ACC112 (cell line): Measurements from ENCODE around the gene CRK.
"Not testable (repeated sequence)": the region's sequence is repeated elsewhere in the genome, so short reads cannot be mapped to it uniquely, and the experiment has no call there.

Source experiments
- H2AFZ ChIP-seq: fragments of 200-600 bp; sonication (generic); one replicate; pipeline ENCODE4 v1.6.0; 2017; ENCODE audit warnings: antibody characterized with exemption, low read length; ENCODE audit not compliant: unreplicated experiment
- H3K27ac ChIP-seq: fragments of 200-600 bp; sonication (generic); 2 replicates; pipeline ENCODE4 v1.5.1; 2014; ENCODE audit warnings: low read depth, mild to moderate bottlenecking, antibody characterized with exemption, low read length, moderate library complexity
- H3K27me3 ChIP-seq: fragments of 200-600 bp; sonication (generic); 2 replicates; pipeline ENCODE4 v1.6.1; 2014; ENCODE audit warnings: mild to moderate bottlenecking, antibody characterized with exemption, low read length, moderate library complexity, mixed read lengths; ENCODE audit not compliant: insufficient read depth
- H3K36me3 ChIP-seq: fragments of 200-600 bp; sonication (generic); 2 replicates; pipeline ENCODE4 v1.6.1; 2016; ENCODE audit warnings: mild to moderate bottlenecking, antibody characterized with exemption, low read length, moderate library complexity, mixed read lengths; ENCODE audit not compliant: insufficient read depth
- H3K4me1 ChIP-seq: fragments of 200-600 bp; sonication (generic); one replicate; pipeline ENCODE4 v1.6.1; 2016; ENCODE audit warnings: low read length, mixed read lengths; ENCODE audit not compliant: insufficient read depth, unreplicated experiment, control insufficient read depth
- H3K4me3 ChIP-seq: fragments of 200-600 bp; sonication (generic); 2 replicates; pipeline ENCODE4 v1.5.1; 2014; ENCODE audit warnings: mild to moderate bottlenecking, low read depth, low read length
- H3K79me2 ChIP-seq: fragments of 200-600 bp; sonication (generic); one replicate; pipeline ENCODE4 v1.6.0; 2016; ENCODE audit warnings: low read length; ENCODE audit not compliant: control insufficient read depth, unreplicated experiment, insufficient read depth

CRK gene

DNA sequence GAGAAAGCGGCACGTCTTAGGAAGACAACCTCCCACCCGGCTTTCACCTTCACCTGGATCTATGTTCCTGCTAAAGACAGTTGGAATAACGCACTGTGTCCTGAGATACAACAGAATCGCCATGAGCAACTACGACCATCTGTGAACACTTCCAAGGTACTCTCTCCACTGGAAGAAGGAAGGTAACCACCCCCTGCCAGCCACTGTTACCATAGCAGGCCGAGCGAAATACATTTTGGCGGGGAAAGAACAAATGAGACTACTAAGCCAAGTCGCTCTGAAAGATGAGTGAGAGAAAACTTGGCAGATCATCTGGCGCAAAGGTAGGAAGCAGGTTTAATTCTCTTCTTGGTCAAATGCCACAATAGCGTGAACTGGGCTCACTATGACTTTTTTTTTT is 9.8 kb downstream of the CRK start:
- H3K27ac ChIP-seq = no peak overlapping the region
- no peak overlapping the region for H3K4me3 ChIP-seq
- peaks cover 89% of the 10 kb centered on the region for H3K79me2 ChIP-seq
- no peak overlapping the region for H2AFZ ChIP-seq
- peaks cover 13% of the 10 kb centered on the region for H3K36me3 ChIP-seq
- no peaks in the 10 kb centered on the region for H3K27me3 ChIP-seq
- peaks cover 3% of the 10 kb centered on the region for H3K4me1 ChIP-seq

DNA sequence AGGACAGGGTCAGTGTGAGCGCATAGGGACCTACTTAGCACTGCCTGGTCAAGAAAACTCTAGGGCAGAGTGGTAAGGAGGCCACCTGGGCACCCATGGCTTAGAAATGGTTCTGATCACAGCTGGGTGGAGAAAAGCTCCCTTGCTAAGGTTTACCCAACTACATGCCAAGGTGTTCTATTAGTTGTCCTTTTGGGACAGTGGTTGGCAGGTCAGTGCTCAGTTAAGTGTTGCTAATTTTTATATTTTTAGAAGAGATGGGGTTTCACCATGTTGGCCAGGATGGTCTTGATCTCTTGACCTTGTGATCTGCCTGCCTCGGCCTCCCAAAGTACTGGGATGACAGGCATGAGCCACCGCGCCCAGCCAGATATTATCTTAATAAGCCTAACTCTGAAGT is 10.3 kb downstream of the CRK start:
- H3K4me1 ChIP-seq, H3K27me3 ChIP-seq, H3K27ac ChIP-seq, H3K4me3 ChIP-seq, H2AFZ ChIP-seq: not testable (repeated sequence)
- Histone ChIP-seq H3K79me2 (peaks cover 90% of the 10 kb centered on the region), H3K36me3 (peaks cover 16% of the 10 kb centered on the region)

DNA sequence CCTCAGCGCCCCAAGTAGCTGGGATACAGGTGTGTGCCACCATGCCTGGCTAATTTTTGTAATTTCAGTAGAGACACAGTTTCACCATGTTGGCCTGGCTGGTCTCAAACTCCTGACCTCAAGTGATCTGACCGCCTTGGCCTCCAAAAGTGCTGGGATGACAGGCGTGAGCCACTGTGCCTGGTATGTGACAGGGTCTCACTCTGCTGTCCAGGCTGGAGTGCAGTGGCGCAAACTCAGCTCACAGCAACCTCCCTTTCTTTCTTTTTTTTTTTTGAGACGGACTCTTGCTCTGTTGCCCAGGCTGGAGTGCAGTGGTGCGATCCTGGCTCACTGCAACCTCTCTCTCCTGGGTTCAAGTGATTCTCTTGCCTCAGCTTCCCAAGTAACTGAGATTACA is 13.3 kb downstream of the CRK start:
- peaks cover 88% of the 10 kb centered on the region for H3K79me2 ChIP-seq
- not testable (repeated sequence) for H3K27ac ChIP-seq, H3K4me3 ChIP-seq, H3K27me3 ChIP-seq, H2AFZ ChIP-seq
- H3K4me1 ChIP-seq = peaks cover 20% of the 10 kb centered on the region
- peaks cover 16% of the 10 kb centered on the region for H3K36me3 ChIP-seq

DNA sequence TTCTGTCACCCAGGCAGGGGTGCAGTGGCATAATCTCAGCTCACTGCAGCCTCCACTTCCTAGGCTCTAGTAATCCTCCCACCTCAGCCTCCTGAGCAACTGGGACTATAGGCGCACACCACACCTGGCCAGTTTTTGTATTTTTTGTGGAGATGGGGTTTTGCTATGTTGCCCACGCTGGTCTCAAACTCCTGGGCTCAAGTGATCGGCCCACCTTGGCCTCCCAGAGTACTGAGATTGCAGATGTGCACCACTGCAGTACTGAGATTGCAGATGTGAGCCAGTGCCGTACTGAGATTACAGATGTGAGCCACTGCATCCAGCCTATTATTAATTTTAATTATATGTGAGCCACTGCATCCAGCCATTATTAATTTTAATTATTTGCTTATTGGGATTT is 13.8 kb downstream of the CRK start:
- Histone ChIP-seq H3K4me1 (peaks cover 18% of the 10 kb centered on the region), H3K79me2 (peaks cover 88% of the 10 kb centered on the region)

DNA sequence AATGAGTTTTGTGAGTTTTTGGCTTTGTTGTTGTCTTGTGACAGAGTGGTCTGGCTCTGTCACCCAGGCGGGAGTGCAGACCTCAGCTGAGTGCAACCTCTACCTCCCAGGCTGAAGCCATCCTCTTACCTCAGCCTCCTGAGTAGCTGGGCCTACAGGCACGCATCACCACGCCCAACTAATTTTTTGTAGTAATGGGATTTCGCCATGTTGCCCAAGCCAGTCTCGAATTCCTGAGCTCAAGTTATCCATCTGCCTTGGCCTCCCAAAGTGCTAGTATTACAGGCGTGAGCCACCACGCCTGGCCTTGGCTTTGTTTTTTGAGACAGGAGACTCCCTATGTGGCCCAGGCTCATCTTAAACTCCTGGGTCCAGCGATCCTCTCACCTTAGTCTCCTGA is 15.1 kb downstream of the CRK start:
- H3K4me3 ChIP-seq = no peak overlapping the region

More for the DNA sequence above, 13.8 kb downstream of the CRK start:
- Histone ChIP-seq H3K36me3 (peaks cover 14% of the 10 kb centered on the region), H3K27ac (no peak overlapping the region), H3K27me3 (no peaks in the 10 kb centered on the region), H3K4me3 (no peak overlapping the region), H2AFZ (no peak overlapping the region)

DNA sequence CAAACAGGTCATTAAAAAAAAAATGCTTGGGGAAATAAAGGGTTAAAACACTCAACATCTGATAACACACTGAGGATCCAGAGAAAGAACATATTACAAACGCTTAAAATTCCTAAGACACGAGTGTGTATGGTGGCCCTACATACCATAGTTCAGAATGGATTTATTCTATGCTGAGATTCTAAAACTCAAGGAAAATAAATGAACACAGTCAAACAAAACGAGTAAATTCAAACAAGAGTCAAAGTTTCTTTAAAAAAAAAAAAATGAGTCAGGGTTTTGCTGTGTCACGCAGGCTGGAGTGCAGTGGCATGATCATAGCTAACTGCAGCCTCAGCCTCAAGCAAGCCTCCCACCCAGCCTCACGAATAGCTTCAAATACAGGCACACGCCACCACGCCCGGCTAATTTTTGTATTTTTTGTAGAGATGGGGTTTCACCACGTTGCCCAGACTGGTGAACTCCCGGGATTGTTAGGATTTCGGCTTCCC is 17.4 kb downstream of the CRK start:
- Histone ChIP-seq H3K27ac (peak overlapping the region; percentile 66), H3K4me1 (peaks cover 17% of the 10 kb centered on the region), H3K36me3 (peaks cover 22% of the 10 kb centered on the region), H2AFZ (no peak overlapping the region), H3K27me3 (no peaks in the 10 kb centered on the region), H3K4me3 (no peak overlapping the region), H3K79me2 (peaks cover 89% of the 10 kb centered on the region)

More for the DNA sequence above, 15.1 kb downstream of the CRK start:
- no peak overlapping the region for H3K27ac ChIP-seq
- peaks cover 17% of the 10 kb centered on the region for H3K4me1 ChIP-seq
- peaks cover 89% of the 10 kb centered on the region for H3K79me2 ChIP-seq
- H2AFZ ChIP-seq = no peak overlapping the region
- peaks cover 13% of the 10 kb centered on the region for H3K36me3 ChIP-seq
- H3K27me3 ChIP-seq = no peaks in the 10 kb centered on the region

DNA sequence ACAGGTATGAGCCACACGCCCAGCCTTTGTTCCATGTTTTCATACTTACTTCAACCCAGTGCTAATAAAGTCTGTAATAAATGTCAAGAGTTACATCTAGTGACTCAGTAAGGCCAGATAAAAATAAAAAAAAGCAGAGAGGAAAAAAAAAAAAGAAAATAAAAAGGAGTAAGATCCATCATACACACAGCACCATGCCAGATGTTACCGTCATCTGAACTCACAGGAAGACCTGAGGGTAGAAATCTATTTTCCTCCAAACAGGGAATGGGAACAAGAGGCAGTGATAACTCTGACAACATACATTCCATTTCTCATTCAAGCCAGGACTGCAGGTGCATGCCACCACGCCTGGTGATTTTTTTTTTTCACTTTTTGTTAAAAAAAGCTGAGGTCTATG is 20.7 kb downstream of the CRK start:
- Histone ChIP-seq H3K4me3 (no peak overlapping the region), H3K27me3 (no peaks in the 10 kb centered on the region), H3K79me2 (peaks cover 89% of the 10 kb centered on the region), H3K4me1 (peaks cover 17% of the 10 kb centered on the region), H3K36me3 (peaks cover 28% of the 10 kb centered on the region), H3K27ac (no peak overlapping the region), H2AFZ (no peak overlapping the region)

DNA sequence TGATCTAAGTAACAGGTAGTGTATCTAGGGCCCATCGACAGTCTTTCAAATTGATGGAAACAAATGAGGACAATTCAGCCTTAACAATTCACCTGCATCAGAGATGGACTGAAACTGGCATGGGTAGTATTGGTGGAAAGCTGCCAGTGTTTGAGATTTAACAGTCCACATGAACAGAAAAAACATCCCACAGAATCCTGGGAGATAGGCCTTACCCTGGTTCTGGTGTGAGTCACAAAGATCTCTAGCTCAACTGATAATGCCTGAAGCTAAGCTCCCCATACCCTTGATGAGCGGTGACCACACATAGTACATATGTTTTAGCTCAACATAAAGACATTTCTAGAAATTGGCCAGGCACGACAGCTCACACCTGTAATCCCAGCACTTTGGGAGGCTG is 21.9 kb downstream of the CRK start:
- Histone ChIP-seq H3K4me3 (no peak overlapping the region), H2AFZ (no peak overlapping the region), H3K4me1 (peaks cover 12% of the 10 kb centered on the region), H3K79me2 (peaks cover 86% of the 10 kb centered on the region), H3K36me3 (peaks cover 32% of the 10 kb centered on the region), H3K27me3 (no peaks in the 10 kb centered on the region), H3K27ac (no peak overlapping the region)

DNA sequence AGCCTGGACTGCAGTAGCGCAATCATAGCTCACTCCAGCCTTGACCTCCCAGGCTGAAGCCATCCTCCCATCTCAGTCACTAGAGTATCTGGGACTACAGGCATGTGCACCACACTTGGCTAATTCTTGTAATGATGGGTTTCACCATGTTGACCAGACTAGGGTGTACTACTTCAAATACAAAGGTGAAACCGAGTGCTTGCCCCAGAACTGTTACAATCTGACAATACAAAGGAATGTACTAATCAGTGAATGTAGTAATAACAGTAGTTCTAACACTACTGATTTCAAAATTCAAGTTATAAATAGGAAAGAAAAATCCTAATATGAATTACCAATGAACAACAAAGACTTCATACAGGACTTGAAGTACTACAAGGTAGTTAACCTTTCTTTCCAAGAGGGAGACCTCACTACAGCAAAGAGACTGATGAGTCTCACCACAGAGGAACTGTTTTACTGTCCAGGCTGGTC is 24.4 kb downstream of the CRK start:
- H2AFZ ChIP-seq = no peak overlapping the region
- no peaks in the 10 kb centered on the region for H3K4me1 ChIP-seq
- H3K27me3 ChIP-seq = no peaks in the 10 kb centered on the region
- no peak overlapping the region for H3K4me3 ChIP-seq
- peaks cover 74% of the 10 kb centered on the region for H3K79me2 ChIP-seq
- no peak overlapping the region for H3K27ac ChIP-seq
- H3K36me3 ChIP-seq = peaks cover 32% of the 10 kb centered on the region

DNA sequence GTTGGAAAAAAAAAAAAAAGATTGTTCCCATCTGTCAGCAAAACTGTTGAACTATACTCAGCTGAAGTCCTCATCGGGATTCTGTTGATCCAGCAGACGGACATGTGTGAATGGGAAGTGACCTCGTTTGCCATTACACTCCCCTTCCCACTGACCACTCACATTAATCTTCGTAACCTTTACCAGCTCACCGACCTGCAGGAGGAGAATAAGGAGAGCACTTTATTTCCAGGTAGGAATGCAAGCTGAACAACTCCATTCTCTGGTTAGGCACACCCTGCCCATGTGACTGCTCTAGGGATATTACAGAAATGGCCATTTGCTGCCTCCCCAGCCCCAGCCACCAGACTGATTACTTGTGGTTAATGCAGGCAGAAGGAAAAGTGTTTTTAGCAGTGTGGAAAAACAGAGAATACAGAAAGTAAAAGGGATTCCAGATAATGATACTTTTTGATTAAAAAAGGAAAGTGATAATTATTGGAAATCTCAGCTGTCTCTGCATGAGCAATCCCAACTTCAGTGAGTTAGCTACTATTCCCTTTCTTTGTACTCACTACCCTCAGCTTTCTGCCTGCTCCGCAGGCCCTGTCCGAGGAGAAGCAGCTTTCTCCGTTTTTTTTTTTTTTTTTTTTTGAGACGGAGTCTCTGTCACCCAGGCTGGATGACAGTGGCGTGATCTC is 32.4 kb downstream of the CRK start:
- H3K36me3 ChIP-seq = peaks cover 18% of the 10 kb centered on the region
- peak overlapping the region; percentile 88 for H3K27ac ChIP-seq
- no peak overlapping the region for H2AFZ ChIP-seq
- H3K4me1 ChIP-seq = peaks cover 23% of the 10 kb centered on the region
- H3K4me3 ChIP-seq = peak overlapping the region; percentile 7; the same call in 1 of the 2 replicates
- H3K27me3 ChIP-seq = no peaks in the 10 kb centered on the region
- peaks cover 43% of the 10 kb centered on the region for H3K79me2 ChIP-seq

DNA sequence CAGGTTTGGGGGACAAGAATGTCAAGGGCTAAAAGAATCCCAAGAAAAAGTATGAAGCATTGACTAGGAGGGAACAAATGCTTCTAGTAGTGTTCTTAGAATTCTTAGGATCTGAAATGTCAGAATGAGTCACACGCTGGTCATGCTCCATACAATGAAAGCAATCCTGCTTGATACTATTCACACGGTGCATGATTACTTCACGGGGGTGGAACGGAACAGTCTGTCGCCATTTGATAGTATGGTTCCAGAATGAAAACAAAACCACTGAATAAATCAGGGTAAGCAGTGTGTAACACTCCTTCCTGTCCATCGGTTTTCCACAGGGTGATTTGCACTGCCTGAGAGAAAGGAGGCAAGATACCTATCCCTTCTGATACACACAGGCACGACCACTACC is 33.1 kb downstream of the CRK start:
- no peaks in the 10 kb centered on the region for H3K27me3 ChIP-seq
- H3K4me1 ChIP-seq = peaks cover 23% of the 10 kb centered on the region
- H2AFZ ChIP-seq = no peak overlapping the region
- peaks cover 18% of the 10 kb centered on the region for H3K36me3 ChIP-seq
- H3K27ac ChIP-seq = peak overlapping the region; percentile 88
- H3K4me3 ChIP-seq = peak overlapping the region; percentile 7; the same call in 1 of the 2 replicates
- peaks cover 42% of the 10 kb centered on the region for H3K79me2 ChIP-seq
